Large intestine (tissue), 3 donors: ENCODE measurements around the gene MGST1. TPM values are rescaled to one million over a fixed set of nuclear protein-coding genes. Genes with fewer than 3 reads are reported as not detected.

Experiments used
- DNase-seq, 2 donors: peaks; one replicate each; pipeline versions ENCODE4 v3.0.0 to v3.0.0-alpha.2; 2013
- H3K27ac ChIP-seq: one replicate; pipeline ENCODE4 v1.5.1; 2013; ENCODE audit warnings: low read length
- H3K27me3 ChIP-seq: 2 replicates; pipeline ENCODE4 v1.6.1; 2013; ENCODE audit warnings: low read length; ENCODE audit not compliant: control insufficient read depth, insufficient read depth
- H3K36me3 ChIP-seq: 2 replicates; pipeline ENCODE4 v1.6.1; 2013; ENCODE audit warnings: low read length; ENCODE audit not compliant: control insufficient read depth, insufficient read depth
- H3K4me1 ChIP-seq: one replicate; pipeline ENCODE4 v1.6.1; 2013; ENCODE audit warnings: low read length; ENCODE audit not compliant: control insufficient read depth, insufficient read depth
- H3K4me3 ChIP-seq: one replicate; pipeline ENCODE4 v1.5.1; 2013; ENCODE audit warnings: low read length
- H3K9me3 ChIP-seq: one replicate; pipeline ENCODE4 v1.6.1; 2013; ENCODE audit warnings: mild to moderate bottlenecking, low read depth, low read length, moderate library complexity; ENCODE audit not compliant: control insufficient read depth
- WGBS: methylation state at CpG from one replicate; pipeline ENCODE4 v1.1.5; 2013; ENCODE audit warnings: low lambda C conversion rate; ENCODE audit not compliant: insufficient coverage; 5-methylcytosine and 5-hydroxymethylcytosine counted together
- polyA plus RNA-seq: library from polyadenylated mRNA; unstranded; fragments of 120-200 nt; gene quantifications from one replicate; pipeline ENCODE4 v1.2.1, GENCODE V29; 2013

Gene MGST1
- polyA plus RNA-seq, 1 donor, result 118 TPM

- no peak overlapping the region for H3K4me3 ChIP-seq
- H3K27ac ChIP-seq, result no peak overlapping the region
- peaks cover 11% of the 10 kb centered on the region for H3K4me1 ChIP-seq
- no peak for DNase-seq
- WGBS, result 100% methylated on average over 1 of the region's 2 CpGs
- H3K9me3 ChIP-seq, result peaks cover 7% of the 10 kb centered on the region
- H3K36me3 ChIP-seq, result no peaks in the 10 kb centered on the region
- H3K27me3 ChIP-seq, result no peaks in the 10 kb centered on the region
Observed at GRCh38 chr12:16323638-16324037, 23.8 kb upstream of the MGST1 start.

- 21% methylated on average over 5 of the region's 5 CpGs for WGBS
- peak overlapping the region; percentile 2 for H3K4me3 ChIP-seq
- no peaks in the 10 kb centered on the region for H3K36me3 ChIP-seq
- H3K27me3 ChIP-seq, result no peaks in the 10 kb centered on the region
- H3K27ac ChIP-seq, result peak overlapping the region; percentile 47
- peaks cover 11% of the 10 kb centered on the region for H3K4me1 ChIP-seq
- peaks cover 7% of the 10 kb centered on the region for H3K9me3 ChIP-seq
- DNase-seq, result peak; percentile 29 to 76
Observed at GRCh38 chr12:16324272-16324671, 23.2 kb upstream of the MGST1 start.

GRCh38 chr12:16324772-16325171 lies 22.7 kb upstream of the MGST1 start:
- Histone ChIP-seq H3K4me1 (peaks cover 11% of the 10 kb centered on the region), H3K4me3 (peak overlapping the region; percentile 2), H3K9me3 (peaks cover 7% of the 10 kb centered on the region), H3K36me3 (no peaks in the 10 kb centered on the region), H3K27ac (peak overlapping the region; percentile 47), H3K27me3 (no peaks in the 10 kb centered on the region)
- DNase-seq, result no peak
- 50% methylated on average over 2 of the region's 3 CpGs for WGBS

- H3K9me3 ChIP-seq, result peaks cover 7% of the 10 kb centered on the region
- DNase-seq, result peak in 1 of 2 donors; percentile 29
- H3K36me3 ChIP-seq, result no peaks in the 10 kb centered on the region
- H3K4me3 ChIP-seq, result no peak overlapping the region
- WGBS, result no CpG with 5 or more reads among the region's 3 CpGs
- peaks cover 11% of the 10 kb centered on the region for H3K4me1 ChIP-seq
- no peak overlapping the region for H3K27ac ChIP-seq
- H3K27me3 ChIP-seq, result no peaks in the 10 kb centered on the region
Observed at GRCh38 chr12:16325426-16325825, 22.0 kb upstream of the MGST1 start.

- no peak overlapping the region for H3K4me3 ChIP-seq
- no CpG with 5 or more reads among the region's 1 CpG for WGBS
- H3K9me3 ChIP-seq, result peaks cover 7% of the 10 kb centered on the region
- peaks cover 11% of the 10 kb centered on the region for H3K4me1 ChIP-seq
- no peaks in the 10 kb centered on the region for H3K27me3 ChIP-seq
- no peaks in the 10 kb centered on the region for H3K36me3 ChIP-seq
- no peak overlapping the region for H3K27ac ChIP-seq
- no peak for DNase-seq
Observed at GRCh38 chr12:16327963-16328362, 19.5 kb upstream of the MGST1 start.

- no peaks in the 10 kb centered on the region for H3K27me3 ChIP-seq
- no peaks in the 10 kb centered on the region for H3K36me3 ChIP-seq
- DNase-seq, result no peak
- WGBS, result 75% methylated on average over 1 of the region's 2 CpGs
- H3K9me3 ChIP-seq, result peaks cover 7% of the 10 kb centered on the region
- peaks cover 9% of the 10 kb centered on the region for H3K4me1 ChIP-seq
- H3K27ac ChIP-seq, result no peak overlapping the region
- no peak overlapping the region for H3K4me3 ChIP-seq
Observed at GRCh38 chr12:16329594-16329993, 17.9 kb upstream of the MGST1 start.

GRCh38 chr12:16330560-16330959 lies 16.9 kb upstream of the MGST1 start:
- H3K4me1 ChIP-seq, result peaks cover under 1% of the 10 kb centered on the region
- H3K36me3 ChIP-seq, result no peaks in the 10 kb centered on the region
- no peaks in the 10 kb centered on the region for H3K27me3 ChIP-seq
- H3K4me3 ChIP-seq, result no peak overlapping the region
- H3K9me3 ChIP-seq, result peaks cover 7% of the 10 kb centered on the region
- no peak for DNase-seq
- H3K27ac ChIP-seq, result no peak overlapping the region
- WGBS, result no CpG with 5 or more reads among the region's 4 CpGs

GRCh38 chr12:16331998-16332397 lies 15.4 kb upstream of the MGST1 start:
- Histone ChIP-seq H3K27me3 (no peaks in the 10 kb centered on the region), H3K9me3 (peaks cover 7% of the 10 kb centered on the region), H3K4me1 (no peaks in the 10 kb centered on the region), H3K36me3 (no peaks in the 10 kb centered on the region), H3K27ac (no peak overlapping the region), H3K4me3 (no peak overlapping the region)
- WGBS, result 83% methylated on average over 1 of the region's 2 CpGs
- DNase-seq, result no peak

- Histone ChIP-seq H3K27ac (no peak overlapping the region), H3K27me3 (no peaks in the 10 kb centered on the region), H3K36me3 (no peaks in the 10 kb centered on the region), H3K4me3 (no peak overlapping the region), H3K4me1 (no peaks in the 10 kb centered on the region), H3K9me3 (no peaks in the 10 kb centered on the region)
- 100% methylated on average over 1 of the region's 4 CpGs for WGBS
- no peak for DNase-seq
Observed at GRCh38 chr12:16335838-16336237, 11.6 kb upstream of the MGST1 start.

- no peak overlapping the region for H3K27ac ChIP-seq
- no peak overlapping the region for H3K4me3 ChIP-seq
- H3K9me3 ChIP-seq, result no peaks in the 10 kb centered on the region
- peaks cover under 1% of the 10 kb centered on the region for H3K4me1 ChIP-seq
- WGBS, result no CpG with 5 or more reads among the region's 3 CpGs
- DNase-seq, result peak; percentile 12 to 68
- H3K27me3 ChIP-seq, result no peaks in the 10 kb centered on the region
- no peaks in the 10 kb centered on the region for H3K36me3 ChIP-seq
Observed at GRCh38 chr12:16344269-16344668, 3.2 kb upstream of the MGST1 start.

GRCh38 chr12:16345105-16345504 lies 2.3 kb upstream of the MGST1 start:
- H3K36me3 ChIP-seq, result no peaks in the 10 kb centered on the region
- no peak for DNase-seq
- H3K27me3 ChIP-seq, result no peaks in the 10 kb centered on the region
- H3K9me3 ChIP-seq, result no peaks in the 10 kb centered on the region
- H3K4me1 ChIP-seq, result peaks cover 3% of the 10 kb centered on the region
- H3K4me3 ChIP-seq, result no peak overlapping the region
- H3K27ac ChIP-seq, result no peak overlapping the region
- no CpG with 5 or more reads among the region's 1 CpG for WGBS
